Activated naive CD4-positive, alpha-beta T cell treated with anti-CD3 and anti-CD28 coated beads, Interleukin-2, amount 10 ng/mL, durations not matched to agents 7 days and 5 days (primary cell): Measurements from ENCODE around the gene ARL5A.

Experiments
- CTCF ChIA-PET: fragments of 350-600 bp; sonication (Branson Sonifier 250); formaldehyde crosslinking; loops from one replicate; lab custom pipeline; 2021; ENCODE audit warnings: antibody characterized with exemption; lab: Charles Lee
- DNase-seq: peaks from one replicate; pipeline ENCODE4 v3.0.0-alpha.2; 2020
- H3K27ac Mint-ChIP-seq: one replicate; pipeline ENCODE4 v1.8.0; 2021; ENCODE audit warnings: mild to moderate bottlenecking, moderate library complexity, mixed read lengths
- H3K27me3 Mint-ChIP-seq: one replicate; pipeline ENCODE4 v1.8.0; 2021; ENCODE audit warnings: mild to moderate bottlenecking, mixed read lengths
- H3K36me3 Mint-ChIP-seq: one replicate; pipeline ENCODE4 v1.8.0; 2021; ENCODE audit warnings: mixed read lengths
- H3K4me1 Mint-ChIP-seq: one replicate; pipeline ENCODE4 v1.8.0; 2021; ENCODE audit warnings: mixed read lengths
- H3K4me3 Mint-ChIP-seq: one replicate; pipeline ENCODE4 v1.8.0; 2021; ENCODE audit warnings: mild to moderate bottlenecking, moderate library complexity, mixed read lengths
- H3K9me3 Mint-ChIP-seq: one replicate; pipeline ENCODE4 v1.8.0; 2021; ENCODE audit warnings: mixed read lengths

ARL5A gene

GRCh38 chr2:151845884-151846283 lies 17.7 kb upstream of the ARL5A start:
- H3K4me3 Mint-ChIP-seq = no peak overlapping the region
- peaks cover 5% of the 10 kb centered on the region for H3K4me1 Mint-ChIP-seq
- no peak for DNase-seq
- peaks cover 8% of the 10 kb centered on the region for H3K27me3 Mint-ChIP-seq
- no peaks in the 10 kb centered on the region for H3K36me3 Mint-ChIP-seq
- H3K9me3 Mint-ChIP-seq = no peaks in the 10 kb centered on the region
- CTCF ChIA-PET = no interaction called here
- H3K27ac Mint-ChIP-seq = no peak overlapping the region

- CTCF ChIA-PET = no interaction called here
- Mint-ChIP-seq H3K9me3 (no peaks in the 10 kb centered on the region), H3K4me1 (peaks cover 5% of the 10 kb centered on the region), H3K27ac (no peak overlapping the region), H3K27me3 (peaks cover 8% of the 10 kb centered on the region), H3K36me3 (no peaks in the 10 kb centered on the region), H3K4me3 (no peak overlapping the region)
- DNase-seq = no peak
These were observed 17.3 kb upstream of the ARL5A start for GRCh38 chr2:151845481-151845880.

- H3K27ac Mint-ChIP-seq = no peak overlapping the region
These were observed 16.1 kb upstream of the ARL5A start for GRCh38 chr2:151844211-151844896.

DNA sequence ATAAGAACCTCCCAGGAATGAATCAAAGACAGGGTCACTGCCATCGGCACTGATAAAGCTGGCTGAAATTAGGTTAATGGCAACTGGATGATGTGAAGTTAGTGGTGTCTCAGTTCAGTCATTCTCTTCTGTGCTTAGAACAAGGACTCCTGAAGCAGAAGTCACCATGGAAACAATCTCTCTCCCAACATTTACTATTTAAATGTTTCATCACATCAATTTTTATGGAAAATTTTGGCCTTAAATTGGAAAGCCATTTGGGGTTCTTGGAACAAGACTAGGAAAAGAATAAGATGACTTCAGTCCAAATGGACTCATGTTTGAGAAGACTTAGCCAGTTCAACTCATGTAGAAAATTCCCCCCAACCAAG lies 15.5 kb upstream of the ARL5A start:
- DNase-seq = no peak
- Mint-ChIP-seq H3K9me3 (no peaks in the 10 kb centered on the region), H3K4me3 (no peak overlapping the region), H3K27ac (no peak overlapping the region), H3K4me1 (peaks cover 5% of the 10 kb centered on the region), H3K36me3 (no peaks in the 10 kb centered on the region), H3K27me3 (peaks cover 4% of the 10 kb centered on the region)
- CTCF ChIA-PET = no interaction called here

More at GRCh38 chr2:151844211-151844896, 16.1 kb upstream of the ARL5A start:
- no peaks in the 10 kb centered on the region for H3K9me3 Mint-ChIP-seq
- DNase-seq = no peak
- H3K4me3 Mint-ChIP-seq = no peak overlapping the region
- peaks cover 8% of the 10 kb centered on the region for H3K27me3 Mint-ChIP-seq
- H3K36me3 Mint-ChIP-seq = no peaks in the 10 kb centered on the region
- peaks cover 5% of the 10 kb centered on the region for H3K4me1 Mint-ChIP-seq
- CTCF ChIA-PET = no interaction called here

GRCh38 chr2:151842830-151843690 lies 14.8 kb upstream of the ARL5A start:
- no peak overlapping the region for H3K4me3 Mint-ChIP-seq
- no peaks in the 10 kb centered on the region for H3K36me3 Mint-ChIP-seq
- peaks cover 5% of the 10 kb centered on the region for H3K4me1 Mint-ChIP-seq
- CTCF ChIA-PET = no interaction called here
- no peak overlapping the region for H3K27ac Mint-ChIP-seq
- no peaks in the 10 kb centered on the region for H3K9me3 Mint-ChIP-seq
- H3K27me3 Mint-ChIP-seq = peaks cover 4% of the 10 kb centered on the region
- DNase-seq = no peak

DNA sequence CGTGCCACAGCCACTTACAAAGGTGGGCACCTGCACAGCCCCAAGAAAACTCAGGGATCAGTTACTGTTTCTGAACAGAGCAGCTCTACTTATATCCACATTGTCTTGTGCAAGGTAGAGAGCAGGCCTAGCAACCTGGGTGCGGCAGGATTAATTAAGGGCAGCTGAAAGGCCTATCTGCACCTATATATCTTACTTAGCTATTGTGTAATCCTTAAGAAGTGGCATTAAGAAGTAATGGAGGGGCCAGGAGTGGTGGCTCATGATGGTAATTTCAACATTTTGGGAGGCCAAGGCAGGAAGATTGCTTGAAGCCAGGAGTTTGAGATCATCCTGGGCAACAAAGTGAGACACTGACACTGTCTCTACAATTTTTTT lies 12.8 kb upstream of the ARL5A start:
- DNase-seq = no peak
- Mint-ChIP-seq H3K9me3 (no peaks in the 10 kb centered on the region), H3K36me3 (no peaks in the 10 kb centered on the region), H3K4me1 (peaks cover 5% of the 10 kb centered on the region), H3K4me3 (no peak overlapping the region), H3K27ac (no peak overlapping the region), H3K27me3 (no peaks in the 10 kb centered on the region)
- CTCF ChIA-PET = no interaction called here

GRCh38 chr2:151840216-151841046 lies 12.2 kb upstream of the ARL5A start:
- H3K27ac Mint-ChIP-seq = no peak overlapping the region
- no peaks in the 10 kb centered on the region for H3K27me3 Mint-ChIP-seq
- CTCF ChIA-PET = no interaction called here
- no peaks in the 10 kb centered on the region for H3K9me3 Mint-ChIP-seq
- H3K4me1 Mint-ChIP-seq = peaks cover 5% of the 10 kb centered on the region
- DNase-seq = no peak
- no peaks in the 10 kb centered on the region for H3K36me3 Mint-ChIP-seq
- no peak overlapping the region for H3K4me3 Mint-ChIP-seq

DNA sequence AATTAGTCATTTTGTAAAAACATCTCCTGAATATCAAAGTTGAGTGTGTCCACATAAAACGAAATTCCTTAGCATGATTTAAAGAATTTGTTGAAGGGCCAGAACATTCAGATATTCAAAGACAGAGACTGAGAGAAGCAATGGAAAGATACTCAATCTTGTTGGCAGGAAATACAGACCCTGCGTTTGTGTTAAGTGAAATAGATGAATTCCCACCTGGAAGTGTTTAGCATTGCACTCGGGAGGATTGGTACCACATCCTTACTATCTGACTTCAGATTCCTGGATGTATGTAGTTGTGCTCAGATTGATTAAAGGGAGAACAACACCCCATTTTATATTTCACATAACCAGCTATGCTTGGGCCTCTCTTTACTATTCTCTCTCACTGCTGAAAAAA lies 9.7 kb upstream of the ARL5A start:
- no peak for DNase-seq
- H3K4me3 Mint-ChIP-seq = no peak overlapping the region
- H3K9me3 Mint-ChIP-seq = no peaks in the 10 kb centered on the region
- no peak overlapping the region for H3K27ac Mint-ChIP-seq
- H3K4me1 Mint-ChIP-seq = peaks cover under 1% of the 10 kb centered on the region
- CTCF ChIA-PET = no interaction called here
- no peaks in the 10 kb centered on the region for H3K27me3 Mint-ChIP-seq
- H3K36me3 Mint-ChIP-seq = no peaks in the 10 kb centered on the region

DNA sequence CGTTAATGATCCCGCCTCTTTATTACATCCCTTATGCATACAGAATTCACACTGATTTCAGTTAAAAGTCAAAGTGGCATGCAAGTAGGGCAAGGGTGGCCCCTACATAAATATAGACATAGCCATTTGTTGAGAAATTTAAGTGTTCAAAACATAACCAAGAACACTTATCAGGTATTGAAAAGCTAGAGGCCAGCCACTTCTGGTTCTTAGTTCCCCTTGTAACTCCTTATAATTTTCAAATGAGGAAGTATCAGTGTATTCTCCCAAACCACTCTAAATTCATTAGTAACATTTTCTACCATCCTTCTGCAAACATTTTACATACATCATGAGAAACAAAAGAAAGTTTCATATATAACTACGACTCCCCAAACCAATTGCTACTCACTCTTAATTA lies 5.8 kb upstream of the ARL5A start:
- no peak for DNase-seq
- Mint-ChIP-seq H3K27me3 (no peaks in the 10 kb centered on the region), H3K4me3 (no peak overlapping the region), H3K36me3 (no peaks in the 10 kb centered on the region), H3K27ac (no peak overlapping the region), H3K4me1 (peaks cover 5% of the 10 kb centered on the region), H3K9me3 (no peaks in the 10 kb centered on the region)
- CTCF ChIA-PET = no interaction called here

GRCh38 chr2:151830961-151831360 lies 2.7 kb upstream of the ARL5A start:
- DNase-seq = no peak
- CTCF ChIA-PET = interaction anchor here (0.6 to 0.7 kb wide), 2 partner anchors 47 to 284 kb away, joined by 3 to 4 read pairs; no protein-coding TSS in a partner anchor
- Mint-ChIP-seq H3K4me3 (no peak overlapping the region), H3K36me3 (peaks cover 12% of the 10 kb centered on the region), H3K4me1 (peaks cover 24% of the 10 kb centered on the region), H3K9me3 (no peaks in the 10 kb centered on the region), H3K27me3 (no peaks in the 10 kb centered on the region), H3K27ac (no peak overlapping the region)

- no peaks in the 10 kb centered on the region for H3K9me3 Mint-ChIP-seq
- H3K36me3 Mint-ChIP-seq = peaks cover 16% of the 10 kb centered on the region
- H3K27ac Mint-ChIP-seq = peak overlapping the region; percentile 82
- H3K27me3 Mint-ChIP-seq = no peaks in the 10 kb centered on the region
- H3K4me3 Mint-ChIP-seq = peak overlapping the region; percentile 64
- CTCF ChIA-PET = interaction anchor here (1.0 kb wide), 1 partner anchor 9 kb away, joined by 3 read pairs; no protein-coding TSS in a partner anchor
- H3K4me1 Mint-ChIP-seq = peaks cover 40% of the 10 kb centered on the region
- DNase-seq = no peak
These were observed 686 bp upstream of the ARL5A start for GRCh38 chr2:151828890-151829324.

DNA sequence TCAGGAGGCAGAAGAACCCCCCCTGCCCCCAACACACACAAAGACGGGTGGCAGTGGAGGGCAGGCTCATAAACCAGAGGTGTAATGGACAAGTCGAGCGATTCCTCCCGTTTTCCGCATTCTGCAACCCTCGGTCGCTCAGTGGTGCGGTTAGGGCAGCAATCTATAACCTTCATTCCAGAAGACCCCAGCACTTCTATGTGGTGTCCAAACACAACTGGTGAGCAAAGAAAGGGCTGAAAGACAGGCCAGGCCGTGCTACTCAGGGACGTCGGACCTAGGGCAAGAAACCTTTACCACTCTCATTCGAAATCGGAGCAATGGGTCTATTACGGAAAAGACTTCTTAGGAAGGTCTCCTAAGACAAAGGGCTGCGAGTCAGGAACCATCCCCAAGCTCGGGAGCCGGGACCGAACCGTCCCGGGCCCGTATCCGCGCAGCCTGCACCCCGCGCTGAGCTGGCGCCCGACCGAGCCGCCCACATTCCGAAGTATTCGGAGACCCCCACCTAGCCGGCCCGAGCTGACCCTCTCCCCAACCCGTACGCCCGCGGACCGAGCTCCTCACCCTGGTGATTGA lies 568 bp downstream of the ARL5A start:
- peak; percentile 48 for DNase-seq
- CTCF ChIA-PET = interaction anchor here (0.6 kb wide), 1 partner anchor 555 kb away, joined by 3 read pairs; no protein-coding TSS in a partner anchor
- H3K4me1 Mint-ChIP-seq = peaks cover 48% of the 10 kb centered on the region
- H3K27me3 Mint-ChIP-seq = no peaks in the 10 kb centered on the region
- peak overlapping the region; percentile 86 for H3K27ac Mint-ChIP-seq
- peaks cover 19% of the 10 kb centered on the region for H3K36me3 Mint-ChIP-seq
- H3K4me3 Mint-ChIP-seq = peak overlapping the region; percentile 95
- no peaks in the 10 kb centered on the region for H3K9me3 Mint-ChIP-seq

DNA sequence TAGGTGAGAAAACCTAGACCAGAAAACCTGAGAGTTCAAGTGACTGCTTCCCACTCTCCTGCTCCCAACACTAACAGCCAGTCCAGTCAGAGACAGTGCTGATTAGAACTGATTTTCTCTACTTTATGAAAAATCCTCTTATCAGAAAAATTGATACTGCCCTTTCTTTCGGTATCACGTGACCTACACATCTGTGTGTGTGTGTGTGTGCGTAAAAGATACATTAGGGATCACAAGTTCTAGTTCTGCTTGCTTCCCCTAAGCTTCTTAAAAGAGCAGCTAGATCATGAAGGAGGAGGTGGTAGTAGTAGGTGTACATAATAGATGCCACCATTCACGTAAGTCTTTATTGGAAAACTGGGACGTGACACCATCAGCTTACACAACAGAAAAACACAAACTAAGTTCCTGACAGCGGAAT lies 1.5 kb downstream of the ARL5A start:
- Mint-ChIP-seq H3K4me1 (peaks cover 53% of the 10 kb centered on the region), H3K36me3 (peaks cover 23% of the 10 kb centered on the region), H3K9me3 (no peaks in the 10 kb centered on the region), H3K27me3 (no peaks in the 10 kb centered on the region), H3K4me3 (peak overlapping the region; percentile 95), H3K27ac (peak overlapping the region; percentile 5)
- CTCF ChIA-PET = interaction anchor here (0.6 to 1.7 kb wide), 2 partner anchors 20 to 554 kb away, joined by 3 to 4 read pairs; no protein-coding TSS in a partner anchor
- no peak for DNase-seq
